NCI-H748 (cell line): ENCODE data around the gene BLOC1S2.

Source experiments
- DNase-seq: peaks from one replicate; lab custom pipeline; 2025; ENCODE audit not compliant: unreplicated experiment; lab: John Stamatoyannopoulos, UW

Gene BLOC1S2

DNA sequence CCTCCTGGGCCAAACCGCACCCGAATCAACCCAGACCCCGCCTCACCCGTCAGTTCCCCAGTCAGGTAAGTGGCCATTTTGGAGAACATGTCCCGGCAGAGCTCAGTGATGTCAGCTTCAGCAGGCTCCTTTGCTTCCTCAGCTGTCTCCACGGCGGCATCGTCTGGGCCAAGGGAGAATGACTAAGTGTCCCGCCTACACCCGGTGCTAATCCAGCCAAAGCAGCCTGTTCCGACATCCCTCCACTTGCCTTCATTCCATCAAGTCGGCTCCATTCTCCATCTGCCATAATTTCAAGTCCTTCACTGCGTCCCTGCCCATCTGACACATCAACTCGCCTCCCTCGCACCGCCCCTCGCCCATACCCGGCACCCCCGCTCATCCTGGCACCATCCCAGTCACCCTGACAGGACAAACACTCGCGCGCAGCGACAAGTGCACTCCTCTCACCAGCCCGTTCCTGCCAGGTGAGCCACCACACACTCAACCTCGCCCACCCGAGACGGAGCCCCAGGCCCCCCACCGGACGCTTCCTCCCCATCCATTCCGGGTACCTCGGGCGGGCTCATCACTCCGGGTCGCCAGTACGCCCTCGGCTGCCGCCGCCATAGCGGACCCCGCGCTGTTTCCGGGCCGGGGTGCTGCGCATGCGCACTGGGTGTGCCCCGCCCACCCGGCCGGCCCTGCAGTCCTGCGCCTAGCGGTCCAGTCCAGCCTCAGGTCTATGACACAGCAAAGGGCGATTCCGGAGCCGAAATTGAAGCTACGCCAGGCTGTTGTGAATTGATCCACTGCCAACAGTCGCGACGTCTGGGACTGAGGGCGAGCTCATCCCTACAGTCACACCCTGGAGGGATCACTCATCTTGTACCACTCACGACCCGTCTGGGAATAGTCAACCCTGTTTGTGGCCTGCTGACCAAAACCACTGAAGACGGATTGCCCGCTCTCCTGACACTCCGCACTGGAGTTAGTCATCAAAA is at the start of gene BLOC1S2:
Gene BLOC1S2, minus strand, starts transcription at position 630 of the 983 bp plus-strand sequence. Its CDS starts 21 bp downstream, at position 609.
- DNase-seq, result peak; percentile 71

GRCh38 chr10:100334762-100335161 is 48.3 kb upstream of the BLOC1S2 start:
- no peak for DNase-seq

- DNase-seq, result no peak
Measured at GRCh38 chr10:100333661-100334440, 47.4 kb upstream of the BLOC1S2 start.

- no peak for DNase-seq
Measured at GRCh38 chr10:100333106-100333505, 46.6 kb upstream of the BLOC1S2 start.

DNA sequence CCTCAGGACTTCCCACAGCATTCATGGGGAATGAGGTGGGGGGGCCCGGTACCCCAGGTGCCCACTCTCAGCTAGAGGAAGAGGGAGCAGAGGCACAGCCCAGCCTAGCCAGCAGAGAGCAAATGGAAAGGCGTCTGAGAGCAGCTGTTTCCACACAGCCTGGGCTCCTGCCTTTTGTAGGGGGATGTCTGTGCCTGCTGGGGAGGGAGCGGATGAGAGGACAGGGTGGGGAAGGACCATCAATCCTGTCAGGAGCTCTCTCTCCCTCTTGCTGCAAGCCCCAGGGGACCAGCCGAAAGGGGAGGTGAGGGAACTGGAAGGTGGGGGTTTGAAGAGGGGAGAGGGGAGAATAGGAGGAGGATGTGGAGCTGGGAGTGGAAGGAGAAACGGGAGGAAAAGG is 43.6 kb upstream of the BLOC1S2 start, which contains the start of gene PKD2L1:
Gene PKD2L1, minus strand, starts transcription at position 150 of the 400 bp plus-strand sequence. Its CDS starts 125 bp downstream, at position 25.
- no peak for DNase-seq

- no peak for DNase-seq
Measured at GRCh38 chr10:100328198-100328597, 41.7 kb upstream of the BLOC1S2 start.

- no peak for DNase-seq
Measured at GRCh38 chr10:100327718-100328009, 41.2 kb upstream of the BLOC1S2 start.

DNA sequence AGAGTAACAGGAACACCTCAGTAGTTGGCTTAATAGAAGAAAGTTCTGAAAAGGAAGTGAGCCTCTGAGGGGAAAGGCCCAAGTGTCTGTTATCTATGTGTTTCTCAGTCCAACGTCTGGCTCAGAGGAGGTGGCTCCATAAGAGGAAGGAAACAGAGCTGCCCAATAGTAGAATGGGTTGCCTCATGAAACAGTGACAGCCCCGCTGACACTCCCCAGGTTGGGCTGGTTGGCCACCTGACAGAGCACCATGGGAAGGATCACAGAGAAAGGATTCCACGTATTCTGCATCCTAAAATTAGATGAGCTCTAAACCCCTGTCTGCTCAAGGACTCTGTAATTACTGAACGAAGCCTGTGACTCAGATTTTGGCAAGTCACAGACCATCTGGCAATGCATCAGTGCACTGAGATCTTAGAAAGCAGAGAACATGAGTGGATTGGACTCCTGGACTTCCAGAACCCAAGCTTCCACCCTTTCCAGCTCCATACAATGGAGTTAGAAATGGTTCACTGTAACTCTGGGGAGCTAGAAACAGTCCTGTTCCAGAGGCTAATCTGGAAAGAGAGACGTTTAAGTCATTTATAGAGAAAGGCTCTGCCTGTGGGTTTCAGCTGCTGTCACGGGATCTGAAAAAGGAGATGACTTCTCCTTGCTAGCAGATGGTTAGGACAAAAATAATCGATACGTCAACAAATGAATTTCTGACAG is 40.7 kb upstream of the BLOC1S2 start:
- DNase-seq, result peak; percentile 7

DNA sequence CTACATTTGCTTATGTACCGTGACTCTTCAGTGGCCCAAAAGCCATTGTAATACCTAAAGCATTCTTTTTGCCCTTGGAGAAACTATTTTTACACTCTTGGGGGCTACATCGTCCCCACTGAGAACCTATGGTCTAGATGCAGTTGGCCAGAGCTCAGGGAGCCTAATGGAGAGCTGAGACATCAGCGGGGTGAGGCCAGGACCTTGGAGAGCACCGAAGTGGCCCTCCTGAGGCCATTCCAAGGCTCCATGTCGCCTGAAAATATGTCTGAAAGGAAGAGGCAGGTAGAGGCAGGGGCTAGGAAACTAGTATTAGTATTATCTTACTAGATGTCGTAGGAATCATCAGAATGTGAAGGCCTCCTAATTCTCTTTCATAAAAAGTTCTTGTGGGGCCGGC is 38.7 kb upstream of the BLOC1S2 start:
- no peak for DNase-seq

DNA sequence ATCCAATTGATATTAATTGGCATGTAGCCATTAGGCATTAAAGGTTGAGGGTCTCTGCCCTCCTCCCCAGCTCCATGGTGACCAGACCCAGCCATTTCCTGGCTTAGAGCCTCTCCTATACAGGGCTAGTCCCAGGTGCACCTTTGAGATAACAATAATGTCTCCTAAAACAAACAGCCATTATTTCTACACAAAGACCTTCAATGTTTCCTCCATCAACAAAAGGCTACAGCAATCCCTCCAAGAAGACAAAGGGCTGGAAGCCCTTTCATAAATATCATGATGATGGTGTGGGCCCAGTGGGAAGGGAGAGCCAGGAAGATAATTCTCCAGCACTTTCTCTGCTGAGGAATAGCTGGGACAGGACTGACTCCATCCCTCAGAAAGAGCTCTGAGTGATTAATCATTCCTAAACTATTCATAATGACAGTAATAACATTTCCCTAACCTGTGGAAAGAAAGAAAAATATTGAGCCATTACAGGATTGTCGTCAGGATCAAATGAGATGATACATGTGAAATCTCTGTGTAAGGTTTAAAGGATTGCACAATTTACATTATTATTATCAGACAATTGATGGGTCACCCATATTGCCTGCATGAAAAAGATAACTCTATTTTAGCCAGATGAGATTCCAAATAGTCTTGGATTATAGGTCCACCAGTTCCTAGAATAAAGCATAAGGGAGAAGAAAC is 33.4 kb upstream of the BLOC1S2 start:
- DNase-seq, result peak; percentile 96

DNA sequence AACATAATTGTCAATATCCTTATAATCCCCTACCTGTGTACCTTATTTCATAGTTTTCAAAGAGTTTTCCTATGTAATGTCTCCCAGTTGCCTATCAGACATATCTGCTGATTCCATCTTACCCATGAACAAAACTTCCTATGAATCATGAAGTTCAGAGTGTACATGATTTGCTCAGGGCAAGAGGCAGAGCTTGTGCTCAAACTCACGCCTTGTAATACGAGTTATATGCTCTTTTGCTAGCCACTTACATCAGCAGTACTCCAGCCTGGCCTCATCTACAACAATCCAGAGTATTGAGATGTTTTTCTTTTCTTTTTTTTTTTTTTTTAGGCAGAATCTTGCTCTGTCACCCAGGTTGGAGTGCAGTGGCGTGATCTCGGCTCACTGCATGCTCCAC is 31.7 kb upstream of the BLOC1S2 start:
- DNase-seq, result no peak

DNA sequence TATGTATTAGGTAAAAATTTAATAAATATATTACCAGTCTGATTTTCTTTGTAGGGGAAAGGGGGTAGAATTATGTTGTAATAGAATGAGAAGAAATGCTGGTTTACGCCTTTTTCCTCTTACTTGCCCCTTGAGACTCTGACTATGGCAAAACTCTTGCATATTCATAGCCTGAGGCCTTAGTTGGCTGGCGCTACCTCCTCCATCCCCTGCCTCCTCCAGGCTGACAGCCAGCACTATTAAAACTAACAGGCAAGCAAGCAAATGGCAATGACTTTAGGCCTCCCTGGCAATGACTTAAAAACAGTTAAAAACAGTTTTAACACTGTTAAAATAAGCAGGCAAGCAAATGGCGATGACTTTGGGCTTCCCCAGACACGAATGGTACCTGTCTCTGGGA is 29.1 kb upstream of the BLOC1S2 start:
- no peak for DNase-seq

GRCh38 chr10:100311298-100311697 is 24.8 kb upstream of the BLOC1S2 start:
- no peak for DNase-seq

- DNase-seq, result no peak
Measured at GRCh38 chr10:100307684-100308083, 21.2 kb upstream of the BLOC1S2 start.

DNA sequence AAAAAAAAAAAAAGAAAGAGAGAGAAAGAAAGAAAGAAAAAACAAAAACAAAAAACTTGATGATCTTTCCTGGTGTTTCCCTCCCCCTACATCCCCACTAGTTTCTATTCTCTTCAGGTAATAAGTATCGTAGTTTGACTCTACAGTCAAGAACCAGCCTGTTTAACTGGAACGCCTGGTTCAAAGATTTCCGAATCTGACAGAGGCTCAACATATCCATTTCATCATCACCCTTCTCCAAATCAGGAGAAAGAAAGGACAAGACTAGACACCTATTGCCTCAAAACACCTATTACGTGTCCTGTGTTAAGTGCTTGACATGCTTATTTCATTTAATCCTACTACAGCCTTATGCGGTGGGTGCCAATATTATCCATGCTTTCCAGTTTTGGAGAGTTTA is 20.4 kb upstream of the BLOC1S2 start:
- no peak for DNase-seq

DNA sequence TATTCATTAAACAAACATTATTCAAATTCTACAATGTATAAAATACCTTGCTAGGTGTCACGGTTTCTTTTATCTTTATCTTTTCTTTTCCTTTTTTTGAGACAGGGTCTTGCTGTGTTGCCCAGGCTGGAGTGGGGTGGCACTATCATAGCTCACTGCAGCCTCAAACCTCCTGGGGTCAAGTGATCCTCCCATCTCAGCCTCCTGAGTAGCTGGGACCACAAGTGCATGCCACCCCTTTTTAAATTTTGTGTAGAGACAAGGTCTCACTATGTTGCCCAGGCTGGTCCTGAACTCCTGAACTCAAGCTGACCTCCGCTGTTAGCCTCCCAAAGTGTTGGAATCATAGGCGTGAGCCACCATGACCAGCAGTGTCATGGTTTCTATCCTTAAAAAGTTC is 17.9 kb upstream of the BLOC1S2 start:
- no peak for DNase-seq

GRCh38 chr10:100303724-100304319 is 17.3 kb upstream of the BLOC1S2 start:
- DNase-seq, result peak; percentile 58

GRCh38 chr10:100301123-100301522 is 14.6 kb upstream of the BLOC1S2 start:
- peak; percentile 29 for DNase-seq

- no peak for DNase-seq
Measured at GRCh38 chr10:100297242-100297641, 10.8 kb upstream of the BLOC1S2 start.

DNA sequence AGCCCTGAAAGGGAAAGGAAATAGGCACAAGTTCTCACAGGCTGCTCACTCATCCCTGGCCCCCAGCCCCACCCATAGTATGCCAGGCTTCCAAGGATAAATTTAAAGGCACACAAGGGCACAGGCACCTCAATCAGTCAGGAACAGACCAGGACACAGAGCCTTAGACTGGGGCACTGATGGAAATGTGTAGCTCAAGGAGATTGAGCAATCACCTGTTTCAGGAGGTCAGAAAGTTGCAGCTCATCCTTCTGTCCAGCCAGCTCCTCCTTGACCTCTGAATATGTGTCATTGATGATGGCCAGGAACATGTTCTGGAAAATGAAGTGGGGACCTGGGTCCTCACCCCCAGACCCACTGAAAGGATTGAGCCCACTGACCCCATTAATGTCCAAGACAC is 6.6 kb upstream of the BLOC1S2 start:
- no peak for DNase-seq
